Natural killer cell treated with Interleukin-12 subunit alpha and Interleukin-12 subunit beta and Interleukin-15 and Interleukin-18, amount 100 ng/mL, for 72 hours (primary cell): ENCODE results near the gene STUM. TPM values are rescaled to one million over a fixed set of nuclear protein-coding genes. Genes with fewer than 3 reads are reported as not detected.

Experiments used
- ATAC-seq, 2 donors: fragments of 150-1000 bp; cut with Tn5 transposase in 1 of 2; sonication (Bioruptor Pico), chemical (Tn5 transposase) in 1 of 2; 2 replicates each; pipeline ENCODE4 v1.10.0; 2021
- DNase-seq: peaks from one replicate; pipeline ENCODE4 v3.0.0; 2022; ENCODE audit warnings: low spot score
- H3K27ac Mint-ChIP-seq, 2 donors: 1 replicate in 1 of 2; 2 replicates in 1 of 2; pipeline ENCODE4 v1.8.0; 2022; ENCODE audit warnings: mixed read lengths in 2 of 2, mild to moderate bottlenecking in 1 of 2, moderate library complexity in 1 of 2
- H3K27me3 Mint-ChIP-seq, 2 donors: 1 replicate in 1 of 2; 2 replicates in 1 of 2; pipeline ENCODE4 v1.8.0; 2022; ENCODE audit warnings: mixed read lengths in 2 of 2
- H3K36me3 Mint-ChIP-seq: one replicate; pipeline ENCODE4 v1.8.0; 2022; ENCODE audit warnings: mixed read lengths
- H3K4me1 Mint-ChIP-seq, 2 donors: 1 replicate in 1 of 2; 2 replicates in 1 of 2; pipeline ENCODE4 v1.8.0; 2022; ENCODE audit warnings: low read depth in 2 of 2, mixed read lengths in 2 of 2, mild to moderate bottlenecking in 1 of 2
- H3K4me3 Mint-ChIP-seq: one replicate; pipeline ENCODE4 v1.8.0; 2022; ENCODE audit warnings: mixed read lengths
- H3K9me3 Mint-ChIP-seq: 2 replicates; pipeline ENCODE4 v1.8.0; 2022; ENCODE audit warnings: mixed read lengths
- total RNA-seq, 2 donors: library from RNA; stranded (reverse); gene quantifications; one replicate each; pipeline ENCODE4 v1.2.3, GENCODE V29; 2022

The STUM gene
- total RNA-seq, 2 donors from 2014 or later, result not detected

DNA sequence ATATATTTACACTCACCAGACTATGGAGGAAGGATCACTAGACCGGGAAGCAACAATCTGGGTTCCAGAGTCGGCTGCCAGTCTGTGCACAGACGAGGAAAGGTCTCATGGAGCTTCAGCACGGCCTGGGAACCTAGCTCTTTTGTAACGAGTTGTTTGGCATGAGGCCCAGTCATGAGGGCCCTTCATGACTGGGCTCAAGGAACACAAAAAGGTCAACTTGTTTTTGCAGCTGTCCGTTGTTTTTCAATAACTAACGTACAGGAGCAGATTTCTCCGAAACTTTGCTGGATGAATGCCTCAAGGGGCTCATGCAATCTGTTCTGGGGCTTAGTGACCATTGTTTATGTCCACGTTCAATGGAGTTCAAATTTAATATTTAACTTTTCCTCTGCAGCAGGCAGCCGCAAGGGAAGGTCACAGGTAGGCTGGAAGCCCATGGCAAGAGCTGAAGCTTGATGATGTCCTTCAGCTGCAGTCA, 5.9 kb upstream of the STUM start:
- H3K9me3 Mint-ChIP-seq, result no peaks in the 10 kb centered on the region
- DNase-seq (no peak), ATAC-seq (no peak)
- H3K4me1 Mint-ChIP-seq, result peaks cover 1 to 2% of the 10 kb centered on the region in 2 donors
- H3K27me3 Mint-ChIP-seq, result peaks cover 5 to 20% of the 10 kb centered on the region in 2 donors
- no peak overlapping the region for H3K27ac Mint-ChIP-seq
- H3K36me3 Mint-ChIP-seq, result no peaks in the 10 kb centered on the region
- H3K4me3 Mint-ChIP-seq, result no peak overlapping the region

DNA sequence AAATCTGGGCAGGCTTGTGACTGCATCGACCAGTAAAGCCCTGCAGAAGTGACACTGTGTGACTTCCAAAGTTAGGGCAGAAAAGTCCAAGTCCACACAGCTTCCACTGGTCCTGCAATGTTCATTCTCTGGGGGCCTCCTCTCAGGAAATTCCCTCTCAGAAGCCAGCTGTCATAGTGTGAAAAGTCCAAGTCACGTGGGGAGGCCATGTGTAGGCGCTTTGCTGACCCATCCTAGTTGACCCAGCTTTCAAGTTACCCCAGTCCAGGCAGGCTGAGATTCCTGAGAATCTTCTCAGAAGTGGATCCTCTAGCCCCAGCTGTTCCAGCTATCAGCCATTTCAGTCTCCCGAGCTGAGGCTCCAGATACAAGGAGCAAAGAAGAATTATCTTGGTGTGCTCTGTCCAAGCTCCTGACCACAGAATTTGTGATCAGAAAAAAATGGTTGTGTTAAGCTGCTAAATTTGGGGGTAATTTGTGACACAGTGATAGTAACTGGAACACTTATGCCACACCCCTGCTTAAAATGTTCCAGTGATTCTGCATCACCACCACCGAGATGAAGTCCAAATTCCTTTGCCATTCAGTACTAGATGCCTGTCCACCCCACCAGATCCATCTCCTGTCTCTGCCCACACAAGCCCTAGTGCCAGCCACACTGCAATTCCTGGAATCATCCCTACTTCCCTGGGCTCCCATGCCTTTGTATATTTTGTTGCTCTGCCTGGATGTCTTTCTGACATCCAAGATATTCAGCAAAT, 2.5 kb upstream of the STUM start:
- Mint-ChIP-seq H3K36me3 (no peaks in the 10 kb centered on the region), H3K9me3 (no peaks in the 10 kb centered on the region), H3K4me3 (no peak overlapping the region), H3K4me1 (peaks cover 4 to 9% of the 10 kb centered on the region in 2 donors), H3K27me3 (peaks cover 18 to 34% of the 10 kb centered on the region in 2 donors), H3K27ac (no peak overlapping the region)
- no peak for DNase-seq
- no peak for ATAC-seq

DNA sequence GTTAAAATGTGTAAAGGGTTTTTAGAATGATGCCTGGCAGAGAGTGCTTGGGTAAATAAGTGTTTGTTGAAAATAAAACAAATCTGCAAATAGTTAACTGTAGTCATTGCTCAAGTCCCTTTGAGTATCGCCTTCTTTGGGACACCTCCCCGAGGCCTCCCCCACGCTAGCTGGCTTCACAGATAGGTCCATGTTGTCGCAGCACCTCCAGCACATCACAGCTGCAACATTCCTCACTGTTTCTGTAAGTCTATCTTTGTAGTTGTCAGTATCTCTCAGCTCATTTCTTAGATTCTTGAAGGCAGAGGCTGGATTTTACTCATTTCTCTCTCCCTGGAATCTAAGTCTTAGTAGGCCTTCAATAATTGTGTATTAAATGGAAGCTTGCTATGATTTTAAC, 1.6 kb upstream of the STUM start:
- Mint-ChIP-seq H3K27me3 (peaks cover 25 to 41% of the 10 kb centered on the region in 2 donors), H3K36me3 (no peaks in the 10 kb centered on the region), H3K27ac (no peak overlapping the region), H3K4me1 (peaks cover 4 to 9% of the 10 kb centered on the region in 2 donors), H3K9me3 (no peaks in the 10 kb centered on the region), H3K4me3 (no peak overlapping the region)
- no peak for ATAC-seq
- no peak for DNase-seq

DNA sequence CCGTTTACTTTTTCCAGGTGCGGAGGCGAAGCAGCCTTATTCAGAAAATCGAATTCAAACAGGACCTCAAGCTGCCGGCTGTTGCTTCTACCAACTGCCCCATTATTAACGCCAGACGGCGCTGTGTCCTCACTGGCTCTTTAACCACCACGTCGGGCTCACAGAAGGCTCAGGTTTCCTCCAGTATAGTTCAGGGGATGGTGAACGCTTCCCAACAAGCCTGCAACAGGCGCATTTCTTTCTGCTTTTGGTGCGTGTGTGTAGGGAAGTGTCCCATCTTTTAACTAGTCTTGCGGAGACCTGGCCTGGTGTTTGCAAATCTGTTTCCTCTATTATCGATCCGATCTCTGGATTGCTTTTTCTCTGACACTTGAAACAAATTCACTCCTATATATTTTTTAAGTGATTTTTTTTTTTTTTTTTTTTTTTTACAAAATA, 791 bp upstream of the STUM start:
- ATAC-seq (no peak), DNase-seq (no peak)
- H3K27me3 Mint-ChIP-seq, result peaks cover 31 to 49% of the 10 kb centered on the region in 2 donors
- H3K4me1 Mint-ChIP-seq, result peaks cover 4 to 9% of the 10 kb centered on the region in 2 donors
- no peaks in the 10 kb centered on the region for H3K36me3 Mint-ChIP-seq
- no peak overlapping the region for H3K27ac Mint-ChIP-seq
- H3K9me3 Mint-ChIP-seq, result no peaks in the 10 kb centered on the region
- no peak overlapping the region for H3K4me3 Mint-ChIP-seq

DNA sequence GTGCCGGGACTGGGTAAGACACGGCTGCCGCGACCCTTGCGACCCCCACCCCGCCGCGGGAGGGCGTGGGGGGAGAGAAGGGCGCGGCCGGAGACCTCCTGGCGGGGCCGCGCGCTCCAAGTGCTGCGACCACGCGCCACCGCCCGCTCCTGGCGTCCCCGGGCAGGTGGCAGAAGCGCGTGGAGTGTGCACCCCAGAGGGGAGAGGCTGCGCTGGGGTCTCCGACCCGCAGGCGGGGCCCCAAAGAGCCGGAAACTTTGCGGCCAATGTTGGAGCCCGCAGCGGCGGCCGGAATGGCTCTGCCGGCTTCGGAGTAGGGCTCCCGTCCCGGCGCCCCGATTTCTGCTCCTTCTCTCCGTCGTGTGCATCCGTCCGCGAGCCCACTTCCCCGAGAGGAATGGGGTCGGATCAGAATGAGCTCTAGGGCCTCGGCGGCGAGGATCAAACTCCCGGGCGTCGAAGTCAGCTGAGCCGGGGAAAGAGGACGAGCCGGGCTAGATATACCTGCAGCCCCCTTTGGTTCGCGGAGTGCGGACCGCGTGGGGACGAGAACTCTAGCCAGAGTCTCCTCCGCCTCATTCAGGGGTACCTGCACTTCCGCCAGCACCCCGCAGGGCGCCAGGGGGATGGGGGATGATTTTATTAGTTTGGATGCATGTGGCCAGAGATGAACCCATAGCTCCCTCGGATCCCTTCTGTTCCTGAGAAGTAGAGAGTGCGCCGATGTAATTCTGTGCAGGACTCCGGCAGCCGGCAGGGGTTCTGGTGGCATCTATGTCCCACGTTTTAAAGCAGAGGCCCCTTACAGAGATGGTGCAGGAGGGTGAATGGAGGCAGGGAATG, 751 bp downstream of the STUM start:
- Mint-ChIP-seq H3K27me3 (peaks cover 36 to 64% of the 10 kb centered on the region in 2 donors), H3K36me3 (no peaks in the 10 kb centered on the region), H3K4me1 (peaks cover 4 to 9% of the 10 kb centered on the region in 2 donors), H3K9me3 (no peaks in the 10 kb centered on the region), H3K4me3 (peak overlapping the region; percentile 18), H3K27ac (no peak overlapping the region)
- DNase-seq (no peak), ATAC-seq (peak in 1 of 2 donors; percentile 13)

DNA sequence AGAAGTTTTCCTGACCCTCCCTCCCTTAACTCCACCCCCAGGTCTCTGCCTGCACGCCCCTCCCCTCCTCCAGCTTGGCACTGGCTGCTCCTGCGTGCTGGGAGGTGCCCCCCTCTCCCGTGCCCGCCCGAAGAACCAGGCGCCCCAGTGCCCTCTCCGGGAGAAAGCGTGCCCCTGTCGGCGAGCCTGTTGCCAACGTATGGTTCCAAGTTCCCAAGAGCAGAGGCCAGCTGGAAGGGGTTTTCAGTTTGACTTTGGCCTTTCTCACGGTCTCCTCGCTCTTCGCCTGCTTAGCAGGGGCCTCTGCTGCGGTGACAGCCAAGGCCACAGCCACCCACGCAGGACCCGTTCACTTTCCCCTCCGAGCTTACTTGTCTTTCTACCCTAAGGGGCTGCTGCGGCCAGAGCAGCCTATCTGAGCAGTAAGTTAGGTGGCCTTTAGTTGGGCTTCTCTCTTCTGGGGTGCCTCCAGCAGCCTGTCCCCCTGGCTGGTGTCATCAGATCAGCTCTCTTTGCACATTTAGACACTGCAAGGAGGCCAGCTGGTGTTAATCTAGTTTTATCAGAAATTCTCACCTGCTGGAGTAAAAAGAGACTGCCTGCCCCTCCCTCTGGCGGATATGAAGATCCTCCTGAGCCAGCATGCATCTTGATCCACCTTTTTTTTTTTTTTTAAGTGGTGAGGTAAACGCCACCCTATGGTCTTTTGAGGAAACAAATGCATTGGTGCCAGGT, 1.5 kb downstream of the STUM start:
- Mint-ChIP-seq H3K36me3 (no peaks in the 10 kb centered on the region), H3K4me1 (peaks cover 4 to 9% of the 10 kb centered on the region in 2 donors), H3K27me3 (peaks cover 42 to 71% of the 10 kb centered on the region in 2 donors), H3K4me3 (peak overlapping the region; percentile 39), H3K9me3 (no peaks in the 10 kb centered on the region), H3K27ac (no peak overlapping the region)
- ATAC-seq, result no peak
- no peak for DNase-seq

DNA sequence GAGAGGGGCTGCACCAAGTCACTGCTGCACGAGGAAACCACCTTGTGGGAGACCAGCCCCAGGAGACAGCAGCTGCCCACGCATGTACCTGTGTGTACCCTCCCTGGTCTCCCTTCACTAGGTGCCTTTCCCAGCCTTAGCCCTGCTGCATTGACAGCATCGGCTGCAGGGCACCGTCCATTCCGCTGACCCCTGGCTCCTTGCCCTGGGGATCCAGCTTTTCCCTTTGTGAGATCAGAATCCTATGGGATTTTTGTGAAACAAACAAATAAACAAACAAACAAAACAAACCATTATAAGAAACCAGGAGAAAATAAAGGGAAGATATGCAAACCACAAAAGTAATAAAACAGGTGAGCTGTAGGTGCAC, 2.1 kb downstream of the STUM start:
- peaks cover 43 to 71% of the 10 kb centered on the region in 2 donors for H3K27me3 Mint-ChIP-seq
- no peak overlapping the region for H3K27ac Mint-ChIP-seq
- no peaks in the 10 kb centered on the region for H3K36me3 Mint-ChIP-seq
- no peak overlapping the region for H3K4me3 Mint-ChIP-seq
- DNase-seq, result no peak
- H3K9me3 Mint-ChIP-seq, result no peaks in the 10 kb centered on the region
- no peak for ATAC-seq
- peaks cover 4 to 9% of the 10 kb centered on the region in 2 donors for H3K4me1 Mint-ChIP-seq

DNA sequence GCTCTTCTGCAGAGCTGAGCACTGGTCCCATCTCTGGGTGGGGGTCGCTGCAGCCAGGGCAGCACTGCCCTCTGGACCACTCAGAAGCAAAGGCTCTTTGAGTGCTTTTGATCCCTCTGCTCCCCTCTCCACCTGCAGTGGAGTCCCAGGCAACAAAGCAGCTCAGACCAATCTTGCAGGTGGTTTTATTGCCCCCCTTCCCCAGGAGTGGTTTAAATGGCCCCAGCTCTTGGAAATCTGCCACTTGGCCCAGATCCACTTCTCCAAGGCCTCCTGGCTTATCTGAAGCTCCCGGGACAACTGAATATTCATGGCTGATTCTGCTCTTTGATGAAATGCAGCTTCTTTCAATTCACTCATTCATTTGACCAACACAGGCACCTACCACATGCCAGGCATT, 2.7 kb downstream of the STUM start:
- no peak overlapping the region for H3K4me3 Mint-ChIP-seq
- no peaks in the 10 kb centered on the region for H3K36me3 Mint-ChIP-seq
- H3K4me1 Mint-ChIP-seq, result peaks cover 4 to 9% of the 10 kb centered on the region in 2 donors
- H3K27ac Mint-ChIP-seq, result no peak overlapping the region
- ATAC-seq (no peak), DNase-seq (no peak)
- peaks cover 43 to 67% of the 10 kb centered on the region in 2 donors for H3K27me3 Mint-ChIP-seq
- H3K9me3 Mint-ChIP-seq, result no peaks in the 10 kb centered on the region

DNA sequence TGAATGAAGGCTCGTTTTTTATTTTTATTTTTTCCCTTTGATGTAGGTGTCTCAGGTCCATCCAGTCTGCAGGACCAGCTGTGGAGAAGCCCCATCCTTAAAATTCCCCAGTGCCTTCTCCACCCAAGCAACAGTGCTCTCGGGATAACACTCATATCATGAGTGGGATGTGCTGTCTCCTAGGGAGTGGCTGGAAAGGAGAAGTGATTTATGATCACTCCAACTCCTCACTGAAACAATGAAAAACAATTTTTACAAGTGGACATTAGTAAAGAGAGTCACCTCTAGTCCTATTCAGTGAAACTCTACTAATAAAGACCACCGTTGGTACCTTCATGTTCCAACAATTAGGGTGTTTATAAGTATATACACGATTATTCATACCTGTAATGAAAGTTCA, 3.5 kb downstream of the STUM start:
- Mint-ChIP-seq H3K9me3 (no peaks in the 10 kb centered on the region), H3K4me1 (peaks cover 4 to 9% of the 10 kb centered on the region in 2 donors), H3K4me3 (no peak overlapping the region), H3K27me3 (peaks cover 44 to 65% of the 10 kb centered on the region in 2 donors), H3K27ac (no peak overlapping the region), H3K36me3 (no peaks in the 10 kb centered on the region)
- DNase-seq (no peak), ATAC-seq (no peak)

DNA sequence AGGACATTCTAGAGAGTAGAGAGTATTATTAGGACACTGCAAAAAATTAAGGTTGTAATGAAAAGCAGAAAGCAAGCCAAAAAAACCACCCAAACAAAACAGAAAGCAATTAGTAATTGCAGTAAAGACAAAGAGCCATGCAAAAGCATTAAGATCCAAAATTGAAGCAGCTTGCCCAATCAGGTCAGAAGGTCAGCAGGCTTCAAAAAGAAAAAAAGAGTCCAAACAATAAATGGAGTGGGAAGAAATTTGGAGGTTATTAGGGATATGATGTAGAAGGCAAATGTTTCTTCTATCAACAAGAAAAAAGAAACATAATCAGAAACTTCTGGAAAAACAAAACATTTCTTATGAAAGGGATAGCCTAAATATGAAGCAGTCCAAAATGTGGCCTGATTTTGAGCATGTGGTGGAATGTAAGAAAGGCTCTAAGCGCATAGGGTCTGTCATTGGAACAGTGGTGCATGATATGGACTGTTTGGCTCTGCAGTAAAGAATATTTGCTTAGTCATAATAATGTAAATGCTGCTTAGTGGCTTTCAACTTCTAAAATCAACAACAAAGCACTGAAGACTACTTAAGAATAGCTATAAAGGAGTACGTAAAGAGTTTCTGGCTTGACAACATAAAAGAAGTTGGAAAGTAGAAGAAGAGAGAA, 4.8 kb downstream of the STUM start:
- no peak for DNase-seq
- peaks cover 0 to 5% of the 10 kb centered on the region in 2 donors for H3K4me1 Mint-ChIP-seq
- no peak overlapping the region for H3K27ac Mint-ChIP-seq
- no peaks in the 10 kb centered on the region for H3K9me3 Mint-ChIP-seq
- H3K36me3 Mint-ChIP-seq, result no peaks in the 10 kb centered on the region
- H3K27me3 Mint-ChIP-seq, result peaks cover 43 to 63% of the 10 kb centered on the region in 2 donors
- no peak overlapping the region for H3K4me3 Mint-ChIP-seq
- no peak for ATAC-seq

DNA sequence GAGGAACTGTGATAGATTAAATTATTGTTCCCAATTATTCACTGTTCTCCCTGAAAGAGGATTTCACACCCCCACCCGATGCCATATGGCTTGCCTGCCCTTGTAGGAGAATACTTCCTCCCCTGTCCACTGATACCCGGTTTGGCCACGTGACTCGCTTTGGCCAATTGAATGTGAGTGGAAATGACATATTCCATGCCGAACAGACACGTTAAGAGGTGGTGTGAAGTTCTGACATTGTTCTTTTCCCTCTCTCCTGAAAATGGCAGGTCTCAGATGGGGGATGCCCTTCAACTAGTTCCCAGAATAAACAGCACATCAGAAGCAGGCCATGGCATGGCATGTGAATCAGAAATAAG, 5.3 kb downstream of the STUM start:
- Mint-ChIP-seq H3K4me1 (peaks cover 0 to 5% of the 10 kb centered on the region in 2 donors), H3K9me3 (no peaks in the 10 kb centered on the region), H3K4me3 (no peak overlapping the region), H3K36me3 (no peaks in the 10 kb centered on the region), H3K27me3 (peaks cover 43 to 63% of the 10 kb centered on the region in 2 donors), H3K27ac (no peak overlapping the region)
- no peak for DNase-seq
- ATAC-seq, result no peak

DNA sequence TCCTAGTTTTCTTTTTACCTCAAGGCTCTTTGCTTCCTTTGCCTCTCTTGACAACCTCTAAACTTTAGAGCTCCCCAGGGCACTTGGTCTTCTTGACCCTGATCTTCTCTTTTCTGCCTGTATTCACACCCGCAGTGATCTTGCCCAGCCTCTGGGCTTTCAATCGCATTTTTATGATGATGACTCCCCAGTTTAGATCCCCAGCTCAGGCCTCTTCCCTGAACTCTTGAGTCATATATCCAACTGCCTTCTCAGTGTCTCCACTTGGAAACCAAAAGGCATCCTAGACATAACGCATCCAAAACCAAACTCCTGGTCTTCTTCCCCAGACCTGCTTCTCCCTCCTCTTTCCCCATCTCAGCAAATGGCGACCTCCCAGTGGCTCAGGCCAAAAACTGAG, 6.5 kb downstream of the STUM start:
- Mint-ChIP-seq H3K4me3 (no peak overlapping the region), H3K9me3 (no peaks in the 10 kb centered on the region), H3K27ac (no peak overlapping the region), H3K36me3 (no peaks in the 10 kb centered on the region), H3K4me1 (peaks cover 0 to 3% of the 10 kb centered on the region in 2 donors), H3K27me3 (peaks cover 41 to 63% of the 10 kb centered on the region in 2 donors)
- ATAC-seq (no peak), DNase-seq (no peak)

DNA sequence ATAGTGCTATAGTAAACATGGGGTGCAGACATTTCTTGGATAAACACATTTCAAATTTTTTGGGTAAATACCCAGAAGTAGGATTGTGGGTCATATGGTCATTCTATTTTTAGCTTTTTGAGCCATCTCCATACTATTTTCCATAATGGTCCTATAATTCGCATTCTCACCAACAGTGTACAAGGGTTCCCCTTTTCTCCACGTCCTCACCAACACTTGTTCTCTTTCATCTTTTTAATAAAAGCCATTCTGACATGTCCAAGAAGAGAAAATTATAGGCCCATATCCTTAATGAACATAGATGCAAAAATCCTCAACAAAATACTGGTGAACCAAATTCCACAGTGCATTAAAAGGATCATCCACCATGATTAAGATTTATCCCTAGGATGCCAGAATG, 8.9 kb downstream of the STUM start:
- Mint-ChIP-seq H3K4me1 (no peaks in the 10 kb centered on the region), H3K36me3 (no peaks in the 10 kb centered on the region), H3K9me3 (no peaks in the 10 kb centered on the region), H3K27ac (no peak overlapping the region), H3K27me3 (peaks cover 30 to 58% of the 10 kb centered on the region in 2 donors), H3K4me3 (no peak overlapping the region)
- DNase-seq (no peak), ATAC-seq (no peak)
